HEK293 (cell line): ENCODE measurements around the gene ARRB2.

Experiments
- PRDM6 ChIP-seq: fragments of 450-650 bp; formaldehyde crosslinking; IDR thresholded peaks from 2 replicates; pipeline ENCODE4 v1.5.1; 2017; ENCODE audit warnings: missing biosample characterization, missing genetic modification characterization
- ZNF433 ChIP-seq: fragments of 450-650 bp; formaldehyde crosslinking; IDR thresholded peaks from 2 replicates; pipeline ENCODE4 v1.5.1; 2016; ENCODE audit warnings: missing biosample characterization, missing genetic modification characterization, low read depth
- ZNF629 ChIP-seq: fragments of 450-650 bp; formaldehyde crosslinking; IDR thresholded peaks from 2 replicates; pipeline ENCODE4 v1.5.1; 2017; ENCODE audit warnings: missing biosample characterization, missing genetic modification characterization
- ZNF791 ChIP-seq: fragments of 450-650 bp; formaldehyde crosslinking; IDR thresholded peaks from 2 replicates; pipeline ENCODE4 v1.5.1; 2016; ENCODE audit warnings: missing biosample characterization, missing genetic modification characterization
- TF ChIP-seq, protein P1 (sequence below): fragments of 450-650 bp; formaldehyde crosslinking; IDR thresholded peaks from 2 replicates; pipeline ENCODE4 v1.5.1; 2016; ENCODE audit warnings: missing biosample characterization, missing genetic modification characterization

- no peak for TF ChIP-seq ZNF629 (tag by site-specific recombination)
- no peak for TF ChIP-seq ZNF791
- TF ChIP-seq, protein P1, sequence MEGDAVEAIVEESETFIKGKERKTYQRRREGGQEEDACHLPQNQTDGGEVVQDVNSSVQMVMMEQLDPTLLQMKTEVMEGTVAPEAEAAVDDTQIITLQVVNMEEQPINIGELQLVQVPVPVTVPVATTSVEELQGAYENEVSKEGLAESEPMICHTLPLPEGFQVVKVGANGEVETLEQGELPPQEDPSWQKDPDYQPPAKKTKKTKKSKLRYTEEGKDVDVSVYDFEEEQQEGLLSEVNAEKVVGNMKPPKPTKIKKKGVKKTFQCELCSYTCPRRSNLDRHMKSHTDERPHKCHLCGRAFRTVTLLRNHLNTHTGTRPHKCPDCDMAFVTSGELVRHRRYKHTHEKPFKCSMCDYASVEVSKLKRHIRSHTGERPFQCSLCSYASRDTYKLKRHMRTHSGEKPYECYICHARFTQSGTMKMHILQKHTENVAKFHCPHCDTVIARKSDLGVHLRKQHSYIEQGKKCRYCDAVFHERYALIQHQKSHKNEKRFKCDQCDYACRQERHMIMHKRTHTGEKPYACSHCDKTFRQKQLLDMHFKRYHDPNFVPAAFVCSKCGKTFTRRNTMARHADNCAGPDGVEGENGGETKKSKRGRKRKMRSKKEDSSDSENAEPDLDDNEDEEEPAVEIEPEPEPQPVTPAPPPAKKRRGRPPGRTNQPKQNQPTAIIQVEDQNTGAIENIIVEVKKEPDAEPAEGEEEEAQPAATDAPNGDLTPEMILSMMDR (tag by site-specific recombination) = no peak
- no peak for TF ChIP-seq ZNF433
- no peak for TF ChIP-seq PRDM6 (tag by site-specific recombination)
Observed at GRCh38 chr17:4666296-4666695, 44.1 kb upstream of the ARRB2 start.
